ENCODE results near the gene TDRD12.
"Not testable (repeated sequence)": the region's sequence is repeated elsewhere in the genome, so short reads cannot be mapped to it uniquely, and the experiment has no call there.

The TDRD12 gene

GRCh38 chr19:32693151-32694108 lies 26.1 kb upstream of the TDRD12 start:
- DNase-seq (ENCODE audit: low spot score); FAIRE-seq: not testable (repeated sequence)

DNA sequence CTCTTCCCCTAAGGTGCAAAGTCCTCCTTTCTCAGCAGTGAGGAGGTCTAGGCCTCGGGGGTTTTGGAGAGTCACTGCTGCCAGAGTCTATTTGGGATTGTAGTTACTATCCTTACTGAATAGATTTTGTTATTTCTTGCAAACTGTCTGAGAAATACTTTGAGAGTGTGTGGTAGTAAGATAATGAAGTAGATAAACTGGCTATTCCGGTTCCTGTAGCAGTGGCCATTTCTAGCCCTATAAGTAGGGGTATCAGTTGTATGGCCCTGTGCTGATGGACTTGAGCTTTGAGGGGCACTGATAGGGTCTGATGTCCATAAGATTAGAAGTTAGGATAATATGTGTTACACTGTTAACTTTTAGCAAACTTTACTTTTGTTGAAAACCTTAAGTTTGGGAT lies 25.3 kb upstream of the TDRD12 start:
- not testable (repeated sequence) for DNase-seq (ENCODE audit: low spot score); FAIRE-seq

DNA sequence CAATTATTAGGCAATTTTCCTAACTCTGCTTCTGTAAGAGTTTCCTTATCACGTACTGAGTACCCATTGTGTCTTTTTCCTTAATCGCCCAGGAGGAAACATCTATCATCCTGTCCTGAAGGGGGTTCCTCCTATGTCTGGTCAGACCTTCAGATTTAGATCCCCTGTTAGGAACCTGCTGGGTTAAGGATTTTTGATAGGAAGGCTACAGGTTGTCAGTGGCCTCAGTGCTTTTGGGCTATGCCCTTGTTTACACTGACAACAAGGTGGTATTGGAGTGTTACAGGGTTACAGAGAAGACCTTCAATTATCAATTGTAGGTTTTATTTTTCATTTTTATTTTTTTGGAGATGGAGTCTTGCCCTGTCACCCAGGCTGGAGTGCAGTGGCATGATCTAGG lies 24.7 kb upstream of the TDRD12 start:
- not testable (repeated sequence) for DNase-seq (ENCODE audit: low spot score); FAIRE-seq

DNA sequence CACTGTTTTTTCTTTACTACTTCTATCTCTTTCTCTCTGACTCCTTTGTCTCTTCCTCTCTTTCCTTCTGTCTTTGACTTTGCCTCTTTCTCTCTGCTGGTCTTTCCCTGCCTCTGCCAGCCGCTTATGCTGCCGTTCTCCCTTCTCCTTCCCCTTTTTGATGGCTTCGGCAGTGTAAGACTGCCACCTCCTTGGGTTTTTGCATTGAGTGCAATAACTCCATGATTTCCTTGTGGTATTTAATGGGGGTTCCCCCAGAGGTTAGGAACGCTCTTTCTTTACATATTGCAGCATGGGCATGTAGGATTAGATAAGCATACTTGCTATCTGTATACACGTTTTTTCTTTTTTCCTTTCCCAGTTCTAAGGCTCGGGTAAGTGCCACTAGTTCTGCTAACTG lies 24.1 kb upstream of the TDRD12 start:
- DNase-seq (ENCODE audit: low spot score); FAIRE-seq: not testable (repeated sequence)

- not testable (repeated sequence) for DNase-seq (ENCODE audit: low spot score)
These were observed 22.8 kb upstream of the TDRD12 start for GRCh38 chr19:32696771-32697170.

GRCh38 chr19:32700129-32700528 lies 19.4 kb upstream of the TDRD12 start:
- DNase-seq (ENCODE audit: low spot score); FAIRE-seq: not testable (repeated sequence)

More at GRCh38 chr19:32696771-32697170, 22.8 kb upstream of the TDRD12 start:
- FAIRE-seq = not testable (repeated sequence)

DNA sequence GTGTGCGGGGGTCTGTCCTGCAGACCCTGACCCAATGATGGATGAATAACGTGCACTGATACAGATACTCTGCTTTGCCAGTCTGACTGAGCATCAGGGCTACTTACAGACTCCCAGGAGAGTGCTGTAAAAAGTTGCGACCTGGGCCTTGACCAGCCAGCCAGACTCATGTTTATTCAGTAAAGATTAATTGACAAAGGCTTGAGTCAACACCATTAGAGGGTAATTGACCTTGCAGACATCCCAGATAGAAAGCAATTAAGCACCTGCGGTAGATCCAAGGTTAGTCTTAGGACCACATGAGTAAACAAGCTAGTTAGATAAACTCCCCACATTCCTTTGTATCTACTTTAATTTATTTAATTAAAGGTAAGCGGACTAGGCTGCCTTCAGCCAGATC lies 17.6 kb upstream of the TDRD12 start:
- FAIRE-seq (no peak), DNase-seq (ENCODE audit: low spot score) (no peak)

DNA sequence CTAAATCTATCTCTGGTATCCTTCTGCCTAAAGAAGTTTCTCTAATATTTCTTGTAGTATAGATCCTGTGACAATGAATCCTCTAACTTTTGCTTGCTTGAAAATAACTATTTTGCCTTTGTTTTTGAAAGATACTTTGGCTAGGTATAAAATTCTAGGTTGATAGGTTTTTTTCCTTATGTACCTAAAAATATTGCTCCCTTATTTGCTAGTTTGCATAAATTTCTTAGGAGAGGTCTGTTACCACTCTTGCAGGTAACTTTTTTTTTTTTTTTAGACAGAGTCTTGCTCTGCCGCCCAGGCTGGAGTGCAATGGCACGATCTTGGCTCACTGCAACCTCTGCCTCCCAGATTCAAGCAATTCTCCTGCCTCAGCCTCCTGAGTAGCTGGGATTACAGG lies 15.6 kb upstream of the TDRD12 start:
- FAIRE-seq; DNase-seq (ENCODE audit: low spot score): not testable (repeated sequence)

GRCh38 chr19:32708457-32708856 lies 11.1 kb upstream of the TDRD12 start:
- DNase-seq (ENCODE audit: low spot score) = no peak
- no peak for FAIRE-seq

- no peak for FAIRE-seq
These were observed 10.5 kb upstream of the TDRD12 start for GRCh38 chr19:32709032-32709431.

GRCh38 chr19:32711747-32712146 lies 7.8 kb upstream of the TDRD12 start:
- FAIRE-seq = no peak
- no peak for DNase-seq (ENCODE audit: low spot score)

More at GRCh38 chr19:32709032-32709431, 10.5 kb upstream of the TDRD12 start:
- DNase-seq (ENCODE audit: low spot score) = no peak

DNA sequence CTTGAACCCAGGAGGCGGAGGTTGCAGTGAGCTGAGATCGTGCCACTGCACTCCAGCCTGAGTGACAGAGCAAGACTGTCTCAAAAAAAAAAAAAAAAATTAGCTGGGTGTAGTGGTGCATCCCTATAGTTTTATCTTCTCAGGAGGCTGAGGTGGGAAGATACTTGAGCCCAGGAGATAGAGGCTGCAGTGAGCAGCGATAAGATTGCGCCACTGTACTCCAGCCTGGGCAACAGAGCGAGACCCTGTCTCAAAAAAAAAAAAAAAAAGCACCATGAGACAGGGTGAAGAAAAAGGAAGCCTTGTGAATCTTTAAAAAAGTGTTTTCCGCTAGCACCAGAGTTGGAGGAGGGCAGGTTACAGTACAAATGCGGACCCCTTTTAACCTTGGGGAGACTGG lies 3.4 kb upstream of the TDRD12 start:
- not testable (repeated sequence) for FAIRE-seq; DNase-seq (ENCODE audit: low spot score)

DNA sequence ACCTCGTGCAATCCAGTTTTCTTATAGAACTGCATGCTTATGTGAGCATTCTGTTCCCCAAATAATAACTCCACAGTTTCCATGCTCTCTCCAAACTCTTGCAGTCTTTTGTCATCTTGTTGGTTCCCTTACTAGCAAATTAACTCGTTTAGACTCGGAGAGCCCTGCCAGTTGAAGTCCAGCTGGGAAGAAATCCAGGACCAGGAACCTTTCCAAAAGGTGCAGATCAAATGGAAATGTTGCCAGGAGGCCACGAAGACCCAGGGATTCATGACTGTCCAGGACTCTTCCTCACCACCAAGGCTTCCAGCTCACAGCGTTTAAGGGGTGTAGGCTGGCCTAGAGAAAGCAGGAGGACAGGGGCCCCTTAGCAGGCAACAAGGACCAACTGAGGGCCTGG lies 2.1 kb upstream of the TDRD12 start:
- FAIRE-seq = no peak
- DNase-seq (ENCODE audit: low spot score) = no peak

DNA sequence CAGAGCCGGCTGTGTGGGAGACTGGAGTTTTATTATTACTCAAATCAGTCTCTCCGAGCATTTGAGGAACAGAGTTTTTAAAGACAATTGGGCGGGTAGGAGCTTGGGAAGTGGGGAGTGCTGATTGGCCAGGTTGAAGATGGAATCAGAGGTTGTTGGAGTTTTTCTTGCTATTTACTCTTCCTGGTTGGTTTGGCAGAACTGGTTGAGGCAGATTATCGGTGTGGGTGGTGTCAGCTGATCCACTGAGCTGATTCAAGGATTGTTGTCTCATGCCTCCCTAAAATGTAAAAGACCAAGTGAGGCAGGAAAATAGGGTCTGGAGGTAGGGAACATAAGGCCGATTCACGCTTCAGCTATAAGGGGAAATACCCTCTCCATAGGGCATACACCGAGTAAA lies 1.3 kb upstream of the TDRD12 start:
- no peak for FAIRE-seq

DNA sequence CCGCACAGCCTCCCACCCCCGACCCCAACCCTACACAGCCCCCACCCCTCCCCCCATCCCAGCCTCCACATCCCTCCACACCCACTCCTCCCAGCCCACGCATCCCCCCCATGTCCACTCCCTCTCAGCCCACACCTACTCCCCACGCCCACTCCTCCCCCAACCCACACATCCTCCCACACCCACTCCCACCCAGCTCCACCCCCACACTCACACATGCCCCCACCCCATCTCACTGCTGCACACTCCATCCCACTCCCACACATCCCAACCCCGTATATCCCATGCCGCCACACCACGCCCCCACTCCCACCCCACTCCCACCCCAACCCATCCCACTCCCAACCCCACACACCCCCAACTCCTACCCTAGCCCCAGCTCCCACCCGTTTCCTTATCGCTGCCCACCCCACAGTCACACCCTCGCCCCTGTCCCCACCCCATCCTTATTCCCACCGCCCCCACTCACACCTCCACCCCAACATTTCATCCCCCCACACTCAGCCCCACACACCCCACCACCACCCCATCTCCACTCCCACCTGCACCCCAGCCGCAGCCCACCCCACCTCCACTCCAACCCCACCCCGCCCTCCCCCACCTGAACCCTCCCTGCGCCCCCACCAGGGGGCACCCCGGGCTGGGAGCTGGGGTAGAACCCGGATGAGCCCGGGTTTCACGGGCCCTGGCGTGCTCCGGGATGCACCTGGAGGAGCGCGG lies 809 bp downstream of the TDRD12 start:
- no peak for DNase-seq (ENCODE audit: low spot score)
- no peak for FAIRE-seq

More for the DNA sequence above, 1.3 kb upstream of the TDRD12 start:
- no peak for DNase-seq (ENCODE audit: low spot score)

- DNase-seq (ENCODE audit: low spot score) (no peak), FAIRE-seq (no peak)
These were observed 1.3 kb downstream of the TDRD12 start for GRCh38 chr19:32720936-32721250.

- no peak for FAIRE-seq
- no peak for DNase-seq (ENCODE audit: low spot score)
These were observed 16.4 kb downstream of the TDRD12 start for GRCh38 chr19:32735936-32736335.

- DNase-seq (ENCODE audit: low spot score) (no peak), FAIRE-seq (no peak)
These were observed 23.5 kb downstream of the TDRD12 start for GRCh38 chr19:32743021-32743420.

- DNase-seq (ENCODE audit: low spot score) = no peak
- FAIRE-seq = no peak
These were observed 23.9 kb downstream of the TDRD12 start for GRCh38 chr19:32743447-32743846.

DNA sequence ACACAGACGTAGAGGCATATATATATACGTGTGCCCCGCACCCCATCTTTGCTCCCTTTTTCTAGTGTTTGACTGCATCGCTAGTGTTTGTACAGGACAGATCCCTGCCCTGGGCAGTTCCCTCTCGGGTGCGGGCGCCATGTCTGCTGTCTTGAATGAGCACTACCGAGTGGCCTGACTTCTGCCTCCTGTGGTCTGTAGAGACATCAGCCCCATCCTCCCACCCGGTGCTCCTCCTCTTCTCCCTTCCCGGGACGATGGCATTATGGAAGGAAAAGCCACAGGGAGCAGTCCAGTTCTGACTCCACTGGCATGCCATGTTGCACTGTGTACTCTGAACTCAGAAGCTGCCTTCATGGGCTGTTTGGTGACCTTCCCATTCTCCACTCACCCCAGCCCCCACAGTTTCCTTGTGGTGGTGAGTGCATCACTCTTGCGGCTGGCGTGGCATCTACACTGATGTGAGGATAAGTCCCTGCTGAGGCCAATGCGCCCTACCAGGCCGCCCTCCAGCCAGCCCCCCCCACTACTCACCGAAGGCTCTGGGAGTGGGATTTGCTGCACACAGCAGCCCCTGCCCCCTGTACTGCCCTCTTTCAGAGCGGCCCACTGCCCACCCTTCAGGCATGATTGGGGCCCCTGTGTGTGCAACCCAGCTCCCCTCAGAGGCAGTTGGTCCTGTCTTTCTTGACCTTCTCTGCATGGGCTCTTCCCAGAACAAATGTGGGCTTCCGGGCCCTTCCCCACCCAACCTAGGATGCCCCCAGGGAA lies 25.2 kb downstream of the TDRD12 start:
- DNase-seq (ENCODE audit: low spot score) = no peak
- no peak for FAIRE-seq

GRCh38 chr19:32745594-32746251 lies 26.2 kb downstream of the TDRD12 start:
- not testable (repeated sequence) for DNase-seq (ENCODE audit: low spot score); FAIRE-seq

Measured in urothelium cell line (cell line).